Mesodermal cell (in vitro differentiated cells): ENCODE measurements around the gene COL27A1.

Source experiments
- H3K27ac ChIP-seq: 2 replicates; pipeline ENCODE4 v1.7.0; 2013; ENCODE audit warnings: mild to moderate bottlenecking, low read depth, low read length, moderate library complexity; ENCODE audit not compliant: severe bottlenecking
- H3K36me3 ChIP-seq: 2 replicates; pipeline ENCODE4 v1.7.1; 2013; ENCODE audit warnings: mild to moderate bottlenecking, low read length, moderate library complexity; ENCODE audit not compliant: control insufficient read depth, insufficient read depth
- H3K4me1 ChIP-seq: one replicate; pipeline ENCODE4 v1.7.1; 2013; ENCODE audit warnings: mild to moderate bottlenecking, low read length; ENCODE audit not compliant: insufficient read depth, control insufficient read depth, poor library complexity, severe bottlenecking
- H3K4me3 ChIP-seq: 2 replicates; pipeline ENCODE4 v1.7.0; 2013; ENCODE audit warnings: low read length, control low read depth, mild to moderate bottlenecking; ENCODE audit not compliant: insufficient read depth, poor library complexity, severe bottlenecking; ENCODE audit errors: extremely low read depth
- H3K9me3 ChIP-seq: 2 replicates; pipeline ENCODE4 v1.7.1; 2013; ENCODE audit warnings: mild to moderate bottlenecking, low read length, moderate library complexity; ENCODE audit not compliant: control insufficient read depth
- WGBS, 2 experiments: methylation state at CpG; one replicate each; pipeline ENCODE4 v1.1.5; 2013; ENCODE audit warnings: missing lambda C conversion rate in 2 of 2; ENCODE audit not compliant: insufficient coverage in 2 of 2; 5-methylcytosine and 5-hydroxymethylcytosine counted together

COL27A1 gene

GRCh38 chr9:114116126-114116747 lies 39.1 kb upstream of the COL27A1 start:
- H3K9me3 ChIP-seq, result no peaks in the 10 kb centered on the region
- 83 to 86% methylated on average over 10 to 12 of the region's 12 CpGs for WGBS, 2 experiments
- H3K4me3 ChIP-seq, result no peak overlapping the region
- no peaks in the 10 kb centered on the region for H3K4me1 ChIP-seq
- H3K27ac ChIP-seq, result no peak overlapping the region
- no peaks in the 10 kb centered on the region for H3K36me3 ChIP-seq

GRCh38 chr9:114117614-114117995 lies 37.7 kb upstream of the COL27A1 start:
- no peaks in the 10 kb centered on the region for H3K9me3 ChIP-seq
- no peaks in the 10 kb centered on the region for H3K36me3 ChIP-seq
- 79 to 80% methylated on average over 5 to 7 of the region's 7 CpGs for WGBS, 2 experiments
- H3K4me1 ChIP-seq, result no peaks in the 10 kb centered on the region
- no peak overlapping the region for H3K4me3 ChIP-seq
- no peak overlapping the region for H3K27ac ChIP-seq

GRCh38 chr9:114117996-114118830 lies 37.1 kb upstream of the COL27A1 start:
- Histone ChIP-seq H3K36me3 (no peaks in the 10 kb centered on the region), H3K4me3 (no peak overlapping the region), H3K9me3 (no peaks in the 10 kb centered on the region), H3K27ac (no peak overlapping the region), H3K4me1 (no peaks in the 10 kb centered on the region)
- 84 to 85% methylated on average over 15 to 16 of the region's 21 CpGs for WGBS, 2 experiments

- Histone ChIP-seq H3K27ac (no peak overlapping the region), H3K36me3 (no peaks in the 10 kb centered on the region), H3K9me3 (no peaks in the 10 kb centered on the region), H3K4me1 (no peaks in the 10 kb centered on the region), H3K4me3 (no peak overlapping the region)
- WGBS, 2 experiments, result 76 to 80% methylated on average over 5 to 6 of the region's 9 CpGs
These were observed 35.8 kb upstream of the COL27A1 start for GRCh38 chr9:114119242-114120191.

- 66 to 92% methylated on average over 2 to 4 of the region's 4 CpGs for WGBS, 2 experiments
- Histone ChIP-seq H3K36me3 (no peaks in the 10 kb centered on the region), H3K4me1 (no peaks in the 10 kb centered on the region), H3K9me3 (no peaks in the 10 kb centered on the region), H3K27ac (no peak overlapping the region), H3K4me3 (no peak overlapping the region)
These were observed 34.9 kb upstream of the COL27A1 start for GRCh38 chr9:114120192-114121014.

- no peaks in the 10 kb centered on the region for H3K4me1 ChIP-seq
These were observed 33.9 kb upstream of the COL27A1 start for GRCh38 chr9:114121227-114122135.

GRCh38 chr9:114122136-114123027 lies 33.0 kb upstream of the COL27A1 start:
- no peaks in the 10 kb centered on the region for H3K36me3 ChIP-seq
- H3K9me3 ChIP-seq, result no peaks in the 10 kb centered on the region
- no peak overlapping the region for H3K4me3 ChIP-seq
- H3K27ac ChIP-seq, result no peak overlapping the region
- H3K4me1 ChIP-seq, result no peaks in the 10 kb centered on the region
- WGBS, 2 experiments, result 92 to 96% methylated on average over 7 of the region's 9 CpGs

More at GRCh38 chr9:114121227-114122135, 33.9 kb upstream of the COL27A1 start:
- Histone ChIP-seq H3K36me3 (no peaks in the 10 kb centered on the region), H3K9me3 (no peaks in the 10 kb centered on the region), H3K4me3 (no peak overlapping the region), H3K27ac (no peak overlapping the region)
- 91 to 95% methylated on average over 12 to 16 of the region's 16 CpGs for WGBS, 2 experiments

- Histone ChIP-seq H3K36me3 (no peaks in the 10 kb centered on the region), H3K27ac (no peak overlapping the region), H3K9me3 (peaks cover 3% of the 10 kb centered on the region), H3K4me1 (no peaks in the 10 kb centered on the region), H3K4me3 (no peak overlapping the region)
- 93 to 94% methylated on average over 7 to 8 of the region's 9 CpGs for WGBS, 2 experiments
These were observed 32.0 kb upstream of the COL27A1 start for GRCh38 chr9:114123031-114123977.
